ENCODE measurements around the gene ZKSCAN7.
A peak's percentile ranks its signal among the peaks of the same experiment; 100 is the strongest.
"Not testable (repeated sequence)": the region's sequence is repeated elsewhere in the genome, so short reads cannot be mapped to it uniquely, and the experiment has no call there.

Gene ZKSCAN7

GRCh38 chr3:44554626-44555592 is at the start of gene ZKSCAN7:
ZKSCAN7 (plus strand) TSS chr3:44555193; CDS start chr3:44557048, 1,855 bp downstream.
- peak; percentile 49 to 52 for DNase-seq (ENCODE audit: low read depth in 2 of 2)

GRCh38 chr3:44506556-44506955 is 48.4 kb upstream of the ZKSCAN7 start:
- no peak for DNase-seq (ENCODE audit: low read depth in 2 of 2)

- DNase-seq (ENCODE audit: low read depth in 2 of 2): no peak
Measured at GRCh38 chr3:44506961-44507360, 48.0 kb upstream of the ZKSCAN7 start.

GRCh38 chr3:44509393-44509921 is 45.5 kb upstream of the ZKSCAN7 start:
- DNase-seq (ENCODE audit: low read depth in 2 of 2): no peak

- DNase-seq (ENCODE audit: low read depth in 2 of 2): no peak
Measured at GRCh38 chr3:44510000-44510368, 45.0 kb upstream of the ZKSCAN7 start.

- DNase-seq (ENCODE audit: low read depth in 2 of 2): no peak
Measured at GRCh38 chr3:44511238-44511566, 43.8 kb upstream of the ZKSCAN7 start.

- no peak for DNase-seq (ENCODE audit: low read depth in 2 of 2)
Measured at GRCh38 chr3:44513513-44513912, 41.5 kb upstream of the ZKSCAN7 start.

GRCh38 chr3:44516230-44516629 is 38.8 kb upstream of the ZKSCAN7 start:
- no peak for DNase-seq (ENCODE audit: low read depth in 2 of 2)

- DNase-seq (ENCODE audit: low read depth in 2 of 2): no peak
Measured at GRCh38 chr3:44518782-44519156, 36.2 kb upstream of the ZKSCAN7 start.

GRCh38 chr3:44521721-44522120 is 33.3 kb upstream of the ZKSCAN7 start:
- no peak for DNase-seq (ENCODE audit: low read depth in 2 of 2)

GRCh38 chr3:44522494-44522933 is 32.5 kb upstream of the ZKSCAN7 start:
- no peak for DNase-seq (ENCODE audit: low read depth in 2 of 2)

GRCh38 chr3:44525060-44525459 is 29.9 kb upstream of the ZKSCAN7 start:
- no peak for DNase-seq (ENCODE audit: low read depth in 2 of 2)

GRCh38 chr3:44529927-44530326 is 25.1 kb upstream of the ZKSCAN7 start:
- DNase-seq (ENCODE audit: low read depth in 2 of 2): no peak

- DNase-seq (ENCODE audit: low read depth in 2 of 2): no peak
Measured at GRCh38 chr3:44530911-44531310, 24.1 kb upstream of the ZKSCAN7 start.

- not testable (repeated sequence) for DNase-seq (ENCODE audit: low read depth in 2 of 2)
Measured at GRCh38 chr3:44534659-44535058, 20.3 kb upstream of the ZKSCAN7 start.

GRCh38 chr3:44535364-44535763 is 19.6 kb upstream of the ZKSCAN7 start:
- DNase-seq (ENCODE audit: low read depth in 2 of 2): no peak

- DNase-seq (ENCODE audit: low read depth in 2 of 2): not testable (repeated sequence)
Measured at GRCh38 chr3:44544811-44545210, 10.2 kb upstream of the ZKSCAN7 start.

- no peak for DNase-seq (ENCODE audit: low read depth in 2 of 2)
Measured at GRCh38 chr3:44555723-44556122, 730 bp downstream of the ZKSCAN7 start.

GRCh38 chr3:44557074-44557473 is 2.1 kb downstream of the ZKSCAN7 start:
- no peak for DNase-seq (ENCODE audit: low read depth in 2 of 2)

- DNase-seq (ENCODE audit: low read depth in 2 of 2): no peak
Measured at GRCh38 chr3:44561076-44561475, 6.1 kb downstream of the ZKSCAN7 start.

- DNase-seq (ENCODE audit: low read depth in 2 of 2): no peak
Measured at GRCh38 chr3:44562147-44562546, 7.2 kb downstream of the ZKSCAN7 start.

GRCh38 chr3:44568561-44568960 is 13.6 kb downstream of the ZKSCAN7 start:
- no peak for DNase-seq (ENCODE audit: low read depth in 2 of 2)

GRCh38 chr3:44571024-44571423 is 16.0 kb downstream of the ZKSCAN7 start:
- no peak for DNase-seq (ENCODE audit: low read depth in 2 of 2)
